Renal cortex interstitium (tissue), 11 donors: ENCODE results near the gene CLCF1. TPM values are rescaled to one million over a fixed set of nuclear protein-coding genes. Genes with fewer than 3 reads are reported as not detected.
"Not testable (repeated sequence)": the region's sequence is repeated elsewhere in the genome, so short reads cannot be mapped to it uniquely, and the experiment has no call there.

Source experiments
- DNase-seq, 11 donors: peaks; one replicate each; pipeline ENCODE4 v3.0.0-alpha.2; 2013; ENCODE audit warnings: low read depth in 9 of 11, low spot score in 4 of 11; ENCODE audit errors: extremely low read depth in 1 of 11
- polyA plus RNA-seq, 3 donors: library from polyadenylated mRNA; unstranded; fragments of 120-200 nt; gene quantifications; one replicate each; pipeline ENCODE4 v1.2.1, GENCODE V29; 2013; ENCODE audit not compliant: insufficient read length in 3 of 3

CLCF1 gene
- polyA plus RNA-seq, 3 donors: 4.3 to 8.0 (median 5.9) TPM

DNA sequence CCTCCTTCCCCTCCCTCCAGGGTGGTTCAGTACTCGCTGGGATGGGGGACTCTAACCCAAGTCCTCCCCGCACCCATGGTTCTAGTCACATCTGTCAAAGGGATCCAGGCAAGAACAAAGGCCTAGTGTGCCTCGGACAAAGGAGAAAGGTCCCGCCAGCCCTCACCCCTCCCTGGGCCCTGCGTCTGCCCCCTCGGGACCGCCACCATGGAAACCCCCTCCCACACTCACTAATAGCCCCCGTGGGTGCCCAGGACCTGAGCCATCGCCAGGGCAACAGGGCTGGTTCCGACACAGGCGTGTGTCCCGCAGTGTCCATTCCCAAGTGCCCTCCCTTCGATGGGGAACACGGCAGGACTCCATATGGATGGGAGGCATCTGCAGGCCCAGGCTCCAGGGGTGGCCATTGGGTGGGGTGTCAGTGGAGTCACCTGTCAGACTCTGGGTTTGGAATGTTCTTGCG, 37.0 kb upstream of the CLCF1 start:
- no peak for DNase-seq

DNA sequence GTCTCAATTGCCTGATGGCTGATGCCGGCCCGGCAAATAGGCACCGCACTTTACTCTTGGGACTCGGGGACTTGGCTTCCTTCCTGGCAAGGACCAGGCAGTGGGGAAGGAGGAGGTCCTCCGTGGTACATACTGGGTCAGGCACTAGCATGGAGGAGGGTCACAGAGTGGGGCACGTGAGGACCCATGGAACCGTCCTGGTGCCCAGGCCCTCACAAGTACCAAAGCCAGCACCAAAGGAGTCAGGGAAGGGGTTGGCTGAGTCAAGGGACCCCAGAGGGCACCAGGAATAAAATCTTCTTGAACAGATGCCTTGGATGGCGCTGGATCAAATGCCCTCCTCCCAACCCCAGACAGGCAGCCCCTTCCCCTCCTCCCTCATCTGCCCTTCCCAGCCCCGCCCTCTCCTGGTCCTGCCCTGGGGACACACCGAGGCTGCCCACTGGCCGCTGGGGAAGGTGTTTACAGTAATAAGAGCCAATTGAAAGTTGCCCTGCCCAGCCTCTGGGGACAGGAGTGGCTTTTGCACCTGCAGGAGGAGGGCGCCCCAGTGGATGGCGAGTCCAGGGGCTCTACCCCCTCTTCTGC, 36.5 kb upstream of the CLCF1 start:
- DNase-seq: no peak

- no peak for DNase-seq
Observed at GRCh38 chr11:67409261-67409666, 35.9 kb upstream of the CLCF1 start.

GRCh38 chr11:67408437-67409200, 35.2 kb upstream of the CLCF1 start:
- DNase-seq: no peak

DNA sequence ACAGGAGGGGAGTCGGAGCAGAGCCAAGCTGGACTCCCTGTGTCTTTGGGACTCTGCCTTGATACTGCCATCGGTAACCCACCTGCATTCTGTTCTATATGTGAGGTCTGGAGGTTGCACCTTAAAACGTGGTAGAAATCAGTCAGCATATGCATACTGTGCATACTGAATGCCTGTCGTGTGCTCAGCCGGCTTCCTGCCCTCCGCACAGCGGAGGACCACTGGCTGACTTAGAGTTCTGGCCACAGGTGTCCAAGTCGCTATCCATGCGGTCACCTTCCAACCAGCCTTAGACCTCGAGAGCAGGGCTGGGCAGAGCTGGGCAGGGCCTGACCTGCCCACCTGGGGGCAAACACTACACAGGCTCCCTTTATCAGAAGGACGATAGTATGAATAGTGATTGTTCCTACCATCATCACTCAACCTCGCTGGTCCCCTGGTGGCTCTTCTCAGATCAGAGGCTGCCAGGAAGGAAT, 34.3 kb upstream of the CLCF1 start:
- no peak for DNase-seq

DNA sequence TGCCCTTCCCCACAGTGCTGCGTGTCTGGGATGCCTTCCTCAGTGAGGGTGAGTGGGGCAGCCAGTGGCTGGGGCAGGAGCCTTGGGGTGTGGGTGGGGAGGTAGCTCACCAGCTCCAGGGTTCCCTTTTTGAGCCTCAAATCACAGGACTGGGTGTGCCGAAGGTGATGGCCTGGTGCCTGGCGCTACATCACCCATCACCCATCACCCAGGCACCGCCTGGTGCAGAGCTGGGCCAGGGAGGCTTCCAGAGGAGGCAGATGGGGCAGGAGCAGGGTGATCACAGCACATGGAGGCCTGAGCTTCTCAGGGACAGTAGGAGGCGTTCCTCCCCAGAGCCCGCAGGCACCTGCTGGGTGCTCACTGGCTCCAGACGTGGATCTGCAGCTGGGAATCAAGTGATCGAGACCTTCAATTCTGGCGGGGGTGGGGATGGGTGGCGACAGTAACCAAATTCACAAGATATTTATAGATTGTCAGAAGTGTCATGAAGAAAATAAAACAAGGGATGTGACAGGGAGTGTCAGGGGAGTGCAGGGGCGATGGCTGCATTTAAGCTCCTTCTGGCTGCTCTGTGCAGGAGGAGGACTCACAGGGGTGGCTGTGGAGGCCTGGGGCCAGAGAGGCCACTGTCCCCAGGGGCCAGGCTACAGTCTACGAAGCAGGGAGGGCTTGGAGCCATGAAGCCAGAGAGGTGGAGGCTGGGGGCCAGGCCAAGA, 33.7 kb upstream of the CLCF1 start:
- no peak for DNase-seq

GRCh38 chr11:67406420-67406968, 33.1 kb upstream of the CLCF1 start:
- no peak for DNase-seq

GRCh38 chr11:67405688-67406339, 32.4 kb upstream of the CLCF1 start:
- DNase-seq: no peak

- no peak for DNase-seq
Observed at GRCh38 chr11:67405196-67405567, 31.8 kb upstream of the CLCF1 start.

DNA sequence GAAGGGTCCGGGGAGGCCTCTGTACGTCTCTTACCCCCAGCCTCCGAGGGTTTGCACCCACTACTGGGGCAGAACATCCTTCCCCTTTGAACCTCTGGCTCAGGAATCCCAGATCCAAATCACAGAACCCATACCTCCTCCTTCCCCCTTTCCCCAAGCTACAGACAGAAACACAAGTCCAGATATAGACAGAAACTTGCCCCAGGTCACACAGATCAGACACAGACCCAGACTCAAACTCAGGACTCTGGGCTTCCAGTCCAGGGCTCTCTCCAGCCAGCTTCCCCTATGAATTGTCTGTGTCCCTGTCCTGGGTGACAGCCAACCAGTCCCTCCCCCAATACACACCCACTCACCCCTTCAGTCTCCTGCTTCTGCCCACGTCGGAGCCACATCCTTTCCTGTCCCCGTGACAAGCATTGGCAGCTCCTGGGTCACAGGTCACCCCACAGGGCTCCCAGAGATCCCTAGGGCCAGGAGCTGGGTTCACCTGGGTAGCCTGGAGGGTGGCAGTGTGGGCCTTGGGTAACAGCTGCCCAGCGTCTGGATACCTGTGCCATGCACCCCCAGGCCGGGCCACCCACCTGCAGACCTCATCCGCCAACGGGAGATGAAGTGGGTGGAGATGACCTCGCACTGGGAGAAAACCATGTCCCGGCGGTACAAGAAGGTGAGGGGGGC, 31.3 kb upstream of the CLCF1 start:
- DNase-seq: no peak

DNA sequence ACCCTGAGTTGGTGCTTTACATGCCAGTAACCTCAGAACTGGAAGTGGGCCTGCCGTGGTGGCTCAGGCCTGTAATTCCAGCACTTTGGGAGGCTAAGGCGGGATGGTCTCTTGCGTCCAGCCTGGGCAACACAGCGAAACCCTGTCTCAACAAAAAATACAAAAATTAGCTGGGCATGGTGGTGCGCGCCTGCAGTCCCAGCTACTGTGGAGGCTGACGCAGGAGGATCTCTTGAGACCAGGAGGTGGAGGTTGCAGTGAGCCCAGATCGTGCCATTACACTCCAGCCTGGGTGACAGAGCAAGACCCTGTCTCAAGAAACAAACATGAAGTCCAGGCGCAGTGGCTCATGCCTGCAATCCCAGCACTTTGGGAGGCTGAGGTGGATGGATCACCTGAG, 29.7 kb upstream of the CLCF1 start:
- DNase-seq: not testable (repeated sequence)

- not testable (repeated sequence) for DNase-seq
Observed at GRCh38 chr11:67402192-67402839, 28.9 kb upstream of the CLCF1 start.

GRCh38 chr11:67401495-67402191, 28.2 kb upstream of the CLCF1 start, which contains the start of gene PPP1CA:
Gene PPP1CA (minus strand): TSS chr11:67401858. CDS start chr11:67401782, 76 bp downstream.
- peak in 10 of 11 donors; percentile 69 to 89 (median 84) for DNase-seq

GRCh38 chr11:67400942-67401494, 27.6 kb upstream of the CLCF1 start:
- DNase-seq: no peak

DNA sequence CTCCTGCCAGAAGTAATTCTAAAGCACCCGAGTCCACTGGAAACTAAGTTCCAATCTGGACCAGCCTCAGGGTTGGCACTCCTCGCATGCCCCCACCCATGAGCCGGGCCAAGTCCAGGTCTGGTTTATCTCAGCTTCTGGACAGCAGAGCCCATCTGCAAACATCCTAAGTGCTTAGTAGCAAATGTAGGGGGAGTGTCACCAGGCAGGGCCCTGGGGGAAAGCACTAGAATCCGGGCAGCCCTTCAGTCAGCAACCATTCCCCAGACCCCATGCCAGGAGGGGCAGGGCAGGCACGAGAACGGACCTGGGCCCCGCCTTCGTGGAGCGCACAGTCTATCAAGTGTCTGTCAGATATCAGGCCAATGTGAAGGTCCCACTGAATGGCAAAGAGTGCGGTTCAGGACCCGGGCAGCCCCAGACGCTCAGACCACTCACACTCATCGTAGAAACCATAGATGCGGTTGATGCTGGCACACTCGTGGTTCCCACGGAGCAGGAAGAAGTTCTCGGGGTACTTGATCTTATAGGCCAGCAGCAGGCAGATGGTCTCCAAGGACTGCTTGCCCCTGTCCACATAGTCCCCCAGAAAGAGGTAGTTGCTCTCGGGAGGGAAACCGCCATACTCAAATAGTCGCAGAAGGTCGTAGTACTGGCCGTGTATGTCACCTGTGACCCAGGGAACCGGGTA, 27.0 kb upstream of the CLCF1 start:
- DNase-seq: no peak

- DNase-seq: no peak
Observed at GRCh38 chr11:67398661-67399563, 25.5 kb upstream of the CLCF1 start.
